Peyer's patch (tissue), 4 donors: Measurements from ENCODE around the gene B4GALT5.

ENCODE experiments used
- POLR2A ChIP-seq, 2 donors: fragments of 450-650 bp; IDR thresholded peaks; one replicate each; pipeline ENCODE4 v1.5.1; 2017; ENCODE audit warnings: antibody characterized with exemption in 2 of 2, mild to moderate bottlenecking in 2 of 2, moderate library complexity in 2 of 2
- TF ChIP-seq, protein P1 (sequence below), 6 experiments: fragments of 450-650 bp in 4 of 6; fragments of 200-600 bp in 2 of 6; sonication (generic) in 1 of 6; IDR thresholded peaks; one replicate each; pipeline ENCODE4 v1.5.1; 2017 to 2019; ENCODE audit warnings: antibody characterized with exemption in 6 of 6, mild to moderate bottlenecking in 3 of 6, moderate library complexity in 1 of 6

DNA sequence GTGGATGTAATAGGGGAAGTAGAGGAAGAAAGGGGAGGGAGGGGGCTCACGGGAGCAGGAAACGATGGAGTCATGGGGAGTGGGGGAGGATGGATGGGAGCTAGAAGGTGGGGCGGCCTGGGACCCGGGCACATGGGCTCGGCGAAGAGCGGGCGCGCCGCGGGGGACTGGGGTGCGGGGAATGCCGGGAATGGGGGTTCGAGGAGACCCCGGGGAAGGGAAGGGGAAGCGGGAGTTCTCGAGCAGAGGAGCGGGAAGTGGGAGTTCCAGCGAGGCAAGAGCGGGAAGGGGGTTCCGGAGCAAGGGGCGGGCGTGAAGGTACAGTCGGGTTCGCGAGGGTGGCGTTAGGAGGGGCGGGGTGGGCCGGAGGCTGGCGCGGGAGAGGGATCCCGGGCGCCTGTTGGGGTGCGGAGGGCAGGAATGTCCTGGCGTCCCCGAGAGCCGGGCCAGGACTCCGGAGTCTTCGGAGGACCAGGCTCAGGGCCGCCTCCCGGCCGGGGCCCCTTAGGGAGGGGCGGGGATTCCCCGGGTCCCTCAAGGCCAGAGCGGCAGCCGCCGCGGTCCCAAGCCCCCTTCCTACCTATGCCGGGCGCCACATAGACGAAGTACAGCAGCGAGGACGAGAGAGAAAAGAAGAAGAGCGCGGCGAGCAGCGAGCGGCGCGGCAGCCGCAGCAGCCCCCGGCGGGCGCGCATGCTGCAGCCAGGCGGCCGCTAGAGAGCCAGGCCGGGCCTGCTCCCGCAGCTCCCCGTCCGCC, 504 bp downstream of the B4GALT5 start:
- TF ChIP-seq, protein P1, sequence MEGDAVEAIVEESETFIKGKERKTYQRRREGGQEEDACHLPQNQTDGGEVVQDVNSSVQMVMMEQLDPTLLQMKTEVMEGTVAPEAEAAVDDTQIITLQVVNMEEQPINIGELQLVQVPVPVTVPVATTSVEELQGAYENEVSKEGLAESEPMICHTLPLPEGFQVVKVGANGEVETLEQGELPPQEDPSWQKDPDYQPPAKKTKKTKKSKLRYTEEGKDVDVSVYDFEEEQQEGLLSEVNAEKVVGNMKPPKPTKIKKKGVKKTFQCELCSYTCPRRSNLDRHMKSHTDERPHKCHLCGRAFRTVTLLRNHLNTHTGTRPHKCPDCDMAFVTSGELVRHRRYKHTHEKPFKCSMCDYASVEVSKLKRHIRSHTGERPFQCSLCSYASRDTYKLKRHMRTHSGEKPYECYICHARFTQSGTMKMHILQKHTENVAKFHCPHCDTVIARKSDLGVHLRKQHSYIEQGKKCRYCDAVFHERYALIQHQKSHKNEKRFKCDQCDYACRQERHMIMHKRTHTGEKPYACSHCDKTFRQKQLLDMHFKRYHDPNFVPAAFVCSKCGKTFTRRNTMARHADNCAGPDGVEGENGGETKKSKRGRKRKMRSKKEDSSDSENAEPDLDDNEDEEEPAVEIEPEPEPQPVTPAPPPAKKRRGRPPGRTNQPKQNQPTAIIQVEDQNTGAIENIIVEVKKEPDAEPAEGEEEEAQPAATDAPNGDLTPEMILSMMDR (IDR thresholded peaks at IDR 0.05), result peak in 2 of 6 experiments; percentile 29 to 37
- no peak for TF ChIP-seq POLR2A (IDR thresholded peaks at IDR 0.05)
